Fibroblast of lung (primary cell): Measurements from ENCODE around the gene OVOL3. TPM values are rescaled to one million over a fixed set of nuclear protein-coding genes. Genes with fewer than 3 reads are reported as not detected.

Experiments
- DNase-seq, 2 donors: peaks; one replicate each; pipeline versions ENCODE4 v3.0.0 to v3.0.0-alpha.2; 2010; ENCODE audit warnings: low read depth in 2 of 2
- H2AFZ ChIP-seq: 2 replicates; pipeline ENCODE4 v1.5.1; 2012; ENCODE audit warnings: low read length, control low read depth, inconsistent platforms
- H3K27ac ChIP-seq: 2 replicates; pipeline ENCODE4 v1.5.1; 2011; ENCODE audit warnings: low read length, control low read depth; ENCODE audit not compliant: insufficient read depth
- H3K27me3 ChIP-seq: 2 replicates; pipeline ENCODE4 v1.5.1; 2011; ENCODE audit warnings: mild to moderate bottlenecking, low read length; ENCODE audit not compliant: control insufficient read depth, insufficient read depth
- H3K36me3 ChIP-seq: 2 replicates; pipeline ENCODE4 v1.5.1; 2011; ENCODE audit warnings: low read length; ENCODE audit not compliant: control insufficient read depth, insufficient read depth
- H3K4me1 ChIP-seq: 2 replicates; pipeline ENCODE4 v1.5.1; 2011; ENCODE audit warnings: low read length; ENCODE audit not compliant: control insufficient read depth, insufficient read depth; ENCODE audit errors: extremely low read depth
- H3K4me2 ChIP-seq: 2 replicates; pipeline ENCODE4 v1.5.1; 2011; ENCODE audit warnings: low read length, control low read depth; ENCODE audit not compliant: insufficient read depth; ENCODE audit errors: extremely low read depth
- H3K4me3 ChIP-seq, 4 experiments: fragments of 200-600 bp in 1 of 4; sonication (generic) in 1 of 4; replicated peaks in 1 of 4; 2 replicates each; pipeline ENCODE4 v1.5.1; 2011 to 2016; ENCODE audit warnings: low read length in 4 of 4, low read depth in 3 of 4, mild to moderate bottlenecking in 3 of 4, control low read depth in 2 of 4, inconsistent platforms in 1 of 4, mixed read lengths in 1 of 4; ENCODE audit not compliant: insufficient read depth in 1 of 4; ENCODE audit errors: control extremely low read depth in 1 of 4
- H3K79me2 ChIP-seq: 2 replicates; pipeline ENCODE4 v1.5.1; 2012; ENCODE audit warnings: mild to moderate bottlenecking, low read length, inconsistent platforms; ENCODE audit not compliant: control insufficient read depth, insufficient read depth
- H3K9ac ChIP-seq: 2 replicates; pipeline ENCODE4 v1.5.1; 2011; ENCODE audit warnings: mild to moderate bottlenecking, low read length, control low read depth; ENCODE audit not compliant: insufficient read depth
- H3K9me3 ChIP-seq: 2 replicates; pipeline ENCODE4 v1.5.1; 2012; ENCODE audit warnings: low read depth, low read length; ENCODE audit not compliant: control insufficient read depth, insufficient read depth
- H4K20me1 ChIP-seq: 2 replicates; pipeline ENCODE4 v1.5.1; 2011; ENCODE audit warnings: low read length; ENCODE audit not compliant: control insufficient read depth, insufficient read depth; ENCODE audit errors: extremely low read depth
- CTCF ChIP-seq, 2 donors: IDR thresholded peaks in 1 of 2; conservative IDR thresholded peaks in 1 of 2; 1 replicate in 1 of 2; 2 replicates in 1 of 2; pipeline ENCODE4 v1.5.1; 2011 to 2012; ENCODE audit warnings: low read length in 2 of 2, control low read depth in 1 of 2, inconsistent platforms in 1 of 2, low read depth in 1 of 2, mild to moderate bottlenecking in 1 of 2
- EZH2 ChIP-seq: IDR thresholded peaks from 2 replicates; pipeline ENCODE4 v1.5.1; 2012; ENCODE audit warnings: low read length, control low read depth, mild to moderate bottlenecking; ENCODE audit errors: missing control alignments
- polyA plus RNA-seq, 2 donors: library from polyadenylated mRNA; depleted of rRNA in 1 of 2; stranded (reverse) in 1 of 2; unstranded in 1 of 2; fragments of >200 nt; gene quantifications; 2 replicates each; pipeline ENCODE4 v1.2.1, GENCODE V29; 2011 to 2012; ENCODE audit warnings: missing spikeins in 1 of 2
- total RNA-seq: library from RNA; depleted of rRNA; stranded (reverse); fragments of >200 nt; gene quantifications from 2 replicates; pipeline ENCODE4 v1.2.1, GENCODE V29; 2014

The OVOL3 gene
- total and polyA plus RNA-seq, 2 donors (not counting 1 experiment from before 2014, with no cell fraction given) = not detected

GRCh38 chr19:36139120-36139472, 28.2 kb downstream of the OVOL3 start:
- TF ChIP-seq EZH2 = no peak
- no peak for TF ChIP-seq CTCF (conservative IDR thresholded peaks at IDR 0.05 in 1 of 2, IDR thresholded peaks at IDR 0.05 in 1 of 2; ENCODE audit: low read depth in 1 of 2, low read length in 2 of 2)
- Histone ChIP-seq H3K4me3 (peak overlapping the region; percentile 74 to 100 (median 97)), H3K9me3 (no peaks in the 10 kb centered on the region), H2AFZ (peak overlapping the region; percentile 92), H3K79me2 (peaks cover 27% of the 10 kb centered on the region), H3K27ac (peak overlapping the region; percentile 98), H4K20me1 (no peaks in the 10 kb centered on the region), H3K9ac (peak overlapping the region; percentile 96), H3K4me2 (peak overlapping the region; percentile 74), H3K4me1 (peaks cover 9% of the 10 kb centered on the region), H3K27me3 (no peaks in the 10 kb centered on the region), H3K36me3 (peaks cover 14% of the 10 kb centered on the region)
- DNase-seq = no peak

GRCh38 chr19:36139473-36140303, 28.7 kb downstream of the OVOL3 start, which contains the start of gene CAPNS1:
CAPNS1 (plus strand) TSS chr19:36140066; CDS start chr19:36141012, 946 bp downstream.
- Histone ChIP-seq H4K20me1 (no peaks in the 10 kb centered on the region), H3K79me2 (peaks cover 27% of the 10 kb centered on the region), H3K4me2 (peak within 1 kb of the TSS; percentile 74), H3K27me3 (no peaks in the 10 kb centered on the region), H3K4me3 (peak within 1 kb of the TSS; percentile 89 to 100 (median 97)), H3K36me3 (peaks cover 18% of the 10 kb centered on the region), H3K9ac (peak within 1 kb of the TSS; percentile 96), H2AFZ (peak within 1 kb of the TSS; percentile 92), H3K4me1 (peaks cover 9% of the 10 kb centered on the region), H3K9me3 (no peaks in the 10 kb centered on the region), H3K27ac (peak within 1 kb of the TSS; percentile 98)
- TF ChIP-seq CTCF (conservative IDR thresholded peaks at IDR 0.05 in 1 of 2, IDR thresholded peaks at IDR 0.05 in 1 of 2; ENCODE audit: low read depth in 1 of 2, low read length in 2 of 2) (no peak), EZH2 (no peak)
- peak; percentile 91 to 94 for DNase-seq

- Histone ChIP-seq H4K20me1 (no peaks in the 10 kb centered on the region), H3K9me3 (no peaks in the 10 kb centered on the region), H3K4me1 (peaks cover 9% of the 10 kb centered on the region), H3K36me3 (peaks cover 19% of the 10 kb centered on the region), H3K27ac (peak overlapping the region; percentile 98), H3K27me3 (no peaks in the 10 kb centered on the region), H3K9ac (peak overlapping the region; percentile 96), H2AFZ (no peak overlapping the region), H3K79me2 (peaks cover 27% of the 10 kb centered on the region), H3K4me3 (peak overlapping the region; percentile 89 to 100 (median 97)), H3K4me2 (peak overlapping the region; percentile 64)
- TF ChIP-seq EZH2 (no peak), CTCF (conservative IDR thresholded peaks at IDR 0.05 in 1 of 2, IDR thresholded peaks at IDR 0.05 in 1 of 2; ENCODE audit: low read depth in 1 of 2, low read length in 2 of 2) (no peak)
- peak; percentile 47 to 75 for DNase-seq
Measured at GRCh38 chr19:36140304-36141038, 29.5 kb downstream of the OVOL3 start.
